Parathyroid adenoma (tissue), 2 donors: ENCODE results near the gene DNASE1L2.
"Not testable (repeated sequence)": the region's sequence is repeated elsewhere in the genome, so short reads cannot be mapped to it uniquely, and the experiment has no call there.

Experiments used
- H2AFZ ChIP-seq: fragments of 300-600 bp; sonication (generic); one replicate; pipeline ENCODE4 v1.7.0; 2017; ENCODE audit warnings: antibody characterized with exemption, mild to moderate bottlenecking
- H3K27ac ChIP-seq: fragments of 300-600 bp; sonication (generic); one replicate; pipeline ENCODE4 v1.7.0; 2017
- H3K27me3 ChIP-seq: fragments of 300-600 bp; sonication (generic); one replicate; pipeline ENCODE4 v1.7.0; 2017; ENCODE audit warnings: low read length; ENCODE audit not compliant: control insufficient read depth, insufficient read depth
- H3K36me3 ChIP-seq: fragments of 300-600 bp; sonication (generic); one replicate; pipeline ENCODE4 v1.7.0; 2017; ENCODE audit warnings: low read length; ENCODE audit not compliant: control insufficient read depth, insufficient read depth
- H3K4me1 ChIP-seq: fragments of 300-600 bp; sonication (generic); one replicate; pipeline ENCODE4 v1.7.0; 2017; ENCODE audit warnings: control low read depth
- H3K4me2 ChIP-seq: fragments of 300-600 bp; sonication (generic); one replicate; pipeline ENCODE4 v1.7.0; 2017; ENCODE audit warnings: low read length
- H3K4me3 ChIP-seq: fragments of 300-600 bp; sonication (generic); one replicate; pipeline ENCODE4 v1.7.0; 2017; ENCODE audit warnings: low read depth, low read length
- H3K79me2 ChIP-seq: fragments of 300-600 bp; sonication (generic); one replicate; pipeline ENCODE4 v1.7.0; 2017; ENCODE audit warnings: control low read depth
- H3K9ac ChIP-seq: fragments of 300-600 bp; sonication (generic); one replicate; pipeline ENCODE4 v1.7.0; 2017; ENCODE audit warnings: mild to moderate bottlenecking
- H3K9me3 ChIP-seq: fragments of 300-600 bp; sonication (generic); one replicate; pipeline ENCODE4 v1.7.0; 2017; ENCODE audit warnings: low read length; ENCODE audit not compliant: control insufficient read depth
- TF ChIP-seq, protein P1 (sequence below): fragments of 300-600 bp; sonication (generic); IDR thresholded peaks from one replicate; pipeline ENCODE4 v1.7.0; 2017; ENCODE audit warnings: antibody characterized with exemption, mild to moderate bottlenecking
- donor health status: primary hyperparathyroidism.

Gene DNASE1L2

DNA sequence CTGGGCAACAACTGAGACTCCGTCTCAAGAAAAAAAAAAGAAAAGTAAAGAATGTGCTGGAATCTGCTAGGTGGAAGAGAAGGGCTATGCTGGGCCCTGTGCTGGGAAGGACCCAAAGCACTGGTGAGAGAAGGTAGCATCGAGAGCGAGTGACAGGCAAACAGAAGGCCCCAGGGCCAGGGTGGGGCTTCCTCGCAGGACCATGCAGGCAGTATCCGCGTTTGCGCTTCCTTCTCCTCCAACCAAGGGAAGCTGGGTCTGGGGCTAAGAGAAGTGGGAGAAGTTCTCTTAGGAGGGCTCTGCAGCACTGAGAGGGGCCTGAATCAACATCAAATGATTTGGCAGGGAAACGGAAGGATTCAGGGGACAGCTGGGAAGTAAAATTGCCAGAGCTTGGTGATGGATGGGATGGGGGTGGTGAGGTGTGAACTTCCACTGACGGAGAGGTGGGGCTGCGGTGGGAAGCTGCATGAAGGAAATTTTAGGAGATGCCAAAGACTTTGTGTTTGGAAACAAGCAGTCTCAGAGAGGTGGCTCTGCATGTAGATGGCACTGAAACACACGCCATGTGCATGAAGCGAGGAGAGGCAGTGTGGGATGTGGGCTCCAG, 20.4 kb downstream of the DNASE1L2 start:
- H3K4me2 ChIP-seq, result no peak overlapping the region
- H2AFZ ChIP-seq, result no peak overlapping the region
- no peaks in the 10 kb centered on the region for H3K27me3 ChIP-seq
- H3K36me3 ChIP-seq, result no peaks in the 10 kb centered on the region
- no peak overlapping the region for H3K4me3 ChIP-seq
- H3K79me2 ChIP-seq, result peaks cover 2% of the 10 kb centered on the region
- TF ChIP-seq, protein P1, sequence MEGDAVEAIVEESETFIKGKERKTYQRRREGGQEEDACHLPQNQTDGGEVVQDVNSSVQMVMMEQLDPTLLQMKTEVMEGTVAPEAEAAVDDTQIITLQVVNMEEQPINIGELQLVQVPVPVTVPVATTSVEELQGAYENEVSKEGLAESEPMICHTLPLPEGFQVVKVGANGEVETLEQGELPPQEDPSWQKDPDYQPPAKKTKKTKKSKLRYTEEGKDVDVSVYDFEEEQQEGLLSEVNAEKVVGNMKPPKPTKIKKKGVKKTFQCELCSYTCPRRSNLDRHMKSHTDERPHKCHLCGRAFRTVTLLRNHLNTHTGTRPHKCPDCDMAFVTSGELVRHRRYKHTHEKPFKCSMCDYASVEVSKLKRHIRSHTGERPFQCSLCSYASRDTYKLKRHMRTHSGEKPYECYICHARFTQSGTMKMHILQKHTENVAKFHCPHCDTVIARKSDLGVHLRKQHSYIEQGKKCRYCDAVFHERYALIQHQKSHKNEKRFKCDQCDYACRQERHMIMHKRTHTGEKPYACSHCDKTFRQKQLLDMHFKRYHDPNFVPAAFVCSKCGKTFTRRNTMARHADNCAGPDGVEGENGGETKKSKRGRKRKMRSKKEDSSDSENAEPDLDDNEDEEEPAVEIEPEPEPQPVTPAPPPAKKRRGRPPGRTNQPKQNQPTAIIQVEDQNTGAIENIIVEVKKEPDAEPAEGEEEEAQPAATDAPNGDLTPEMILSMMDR, result no peak
- H3K9ac ChIP-seq, result no peak overlapping the region
- no peak overlapping the region for H3K27ac ChIP-seq
- H3K9me3 ChIP-seq, result no peaks in the 10 kb centered on the region
- peaks cover 5% of the 10 kb centered on the region for H3K4me1 ChIP-seq

DNA sequence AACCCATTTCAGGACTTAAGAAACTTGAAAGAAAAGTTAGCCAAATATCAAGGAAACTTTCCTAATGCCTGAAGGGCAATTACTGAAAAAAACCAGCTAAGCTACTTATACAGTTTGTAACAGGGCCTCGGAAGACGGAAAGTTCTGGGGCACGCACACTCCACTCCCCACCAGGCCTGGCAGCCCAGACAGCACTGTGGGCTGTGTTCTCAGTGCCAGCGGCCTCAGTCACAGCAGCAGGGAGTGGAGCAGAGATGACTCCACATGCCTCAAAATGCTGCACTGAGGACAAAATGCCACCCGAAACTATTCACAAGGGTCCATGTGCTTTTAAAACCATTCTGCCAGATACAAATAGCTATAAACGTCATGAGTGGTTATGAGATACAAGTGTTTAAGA, 21.5 kb downstream of the DNASE1L2 start:
- no peak overlapping the region for H2AFZ ChIP-seq
- TF ChIP-seq, protein P1, result no peak
- no peaks in the 10 kb centered on the region for H3K4me1 ChIP-seq
- H3K4me2 ChIP-seq, result no peak overlapping the region
- H3K79me2 ChIP-seq, result peaks cover 2% of the 10 kb centered on the region
- H3K27me3 ChIP-seq, result no peaks in the 10 kb centered on the region
- no peaks in the 10 kb centered on the region for H3K36me3 ChIP-seq
- H3K27ac ChIP-seq, result no peak overlapping the region
- no peaks in the 10 kb centered on the region for H3K9me3 ChIP-seq
- no peak overlapping the region for H3K9ac ChIP-seq
- no peak overlapping the region for H3K4me3 ChIP-seq

DNA sequence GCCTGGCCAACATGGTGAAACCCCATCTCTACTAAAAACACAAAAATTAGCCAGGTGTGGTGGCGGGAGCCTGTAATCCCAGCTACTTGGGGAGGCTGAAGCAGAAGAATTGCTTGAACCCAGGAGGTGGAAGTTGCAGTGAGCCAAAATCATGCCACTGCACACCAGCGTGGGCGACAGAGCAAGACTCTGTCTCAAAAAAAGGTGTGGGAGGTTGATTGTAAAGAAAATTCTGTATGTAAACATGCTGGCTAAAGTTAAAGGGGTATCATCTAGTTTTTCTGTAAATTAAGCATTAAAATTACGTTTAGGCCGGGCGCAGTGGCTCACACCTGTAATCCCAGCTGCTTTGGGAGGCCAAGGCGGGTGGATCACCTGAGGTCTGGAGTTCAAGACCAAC, 22.3 kb downstream of the DNASE1L2 start:
- not testable (repeated sequence) for H2AFZ ChIP-seq, H3K27ac ChIP-seq, H3K36me3 ChIP-seq, H3K9me3 ChIP-seq, H3K27me3 ChIP-seq, H3K4me1 ChIP-seq, H3K4me2 ChIP-seq, H3K4me3 ChIP-seq, H3K9ac ChIP-seq, H3K79me2 ChIP-seq

DNA sequence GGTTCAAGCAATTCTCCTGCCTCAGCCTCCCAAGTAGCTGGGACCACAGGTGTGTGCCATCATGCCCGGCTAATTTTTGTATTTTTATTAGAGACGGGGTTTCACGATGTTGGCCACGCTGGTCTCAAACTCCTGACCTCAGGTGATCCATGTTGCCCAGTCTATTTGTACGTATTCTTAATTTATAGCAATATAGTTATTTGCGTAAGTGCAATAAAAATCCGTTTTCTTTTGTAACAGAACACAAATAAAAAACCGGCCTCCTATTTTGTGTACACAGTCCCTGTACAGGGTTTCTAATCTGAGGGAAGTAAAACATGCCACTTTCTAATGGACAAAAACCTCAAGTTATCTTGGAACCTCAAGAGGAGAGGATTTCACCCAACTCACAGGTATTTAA, 24.0 kb downstream of the DNASE1L2 start:
- H3K27me3 ChIP-seq, result no peaks in the 10 kb centered on the region
- peaks cover 6% of the 10 kb centered on the region for H3K79me2 ChIP-seq
- no peaks in the 10 kb centered on the region for H3K9me3 ChIP-seq
- no peak overlapping the region for H3K9ac ChIP-seq
- TF ChIP-seq, protein P1, result no peak
- no peak overlapping the region for H3K4me3 ChIP-seq
- no peaks in the 10 kb centered on the region for H3K36me3 ChIP-seq
- no peak overlapping the region for H3K4me2 ChIP-seq
- H3K4me1 ChIP-seq, result no peaks in the 10 kb centered on the region
- H3K27ac ChIP-seq, result no peak overlapping the region
- no peak overlapping the region for H2AFZ ChIP-seq

DNA sequence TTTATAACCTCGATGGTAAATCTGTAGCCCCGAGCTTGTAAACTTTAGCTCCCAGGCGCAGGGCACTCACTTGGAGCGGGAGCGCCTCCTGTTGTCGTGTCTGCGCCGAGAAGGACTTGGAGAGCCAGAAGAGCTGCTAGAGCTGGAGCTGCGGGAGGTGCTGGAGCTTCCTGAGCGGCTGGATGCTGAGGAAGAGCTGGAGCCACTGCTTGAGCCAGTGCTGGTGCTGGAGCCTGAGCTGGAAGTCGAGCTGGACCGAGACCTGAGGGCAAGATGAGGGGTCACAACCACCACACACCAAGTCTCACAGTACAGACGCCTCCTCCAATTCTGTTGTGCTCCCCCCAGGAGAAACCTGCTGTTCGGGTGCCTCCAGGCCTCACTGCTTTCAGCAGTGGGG, 26.8 kb downstream of the DNASE1L2 start:
- not testable (repeated sequence) for H3K4me1 ChIP-seq, H2AFZ ChIP-seq, H3K36me3 ChIP-seq, H3K4me3 ChIP-seq, H3K27me3 ChIP-seq, H3K9me3 ChIP-seq, H3K9ac ChIP-seq, H3K4me2 ChIP-seq, H3K27ac ChIP-seq
- peaks cover 15% of the 10 kb centered on the region for H3K79me2 ChIP-seq

DNA sequence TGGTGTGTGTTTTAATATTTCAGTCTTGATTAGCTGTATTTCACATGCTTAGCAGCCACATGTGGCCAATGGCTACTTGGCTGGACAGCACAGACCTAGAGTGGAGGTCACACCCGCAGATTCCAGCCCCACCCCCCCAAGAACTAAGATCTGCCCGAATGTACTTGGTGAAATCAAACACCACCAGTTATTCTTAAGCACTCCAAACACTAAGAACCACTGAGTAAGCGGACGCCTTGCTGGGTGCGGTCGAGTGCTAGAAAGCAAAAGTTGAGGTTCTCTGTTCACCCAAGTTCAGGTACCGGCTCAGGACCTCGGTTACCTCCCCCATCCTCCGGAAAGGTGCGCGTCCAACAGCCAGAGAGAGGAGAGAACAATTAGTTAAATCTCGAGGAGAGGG, 30.6 kb downstream of the DNASE1L2 start:
- H3K4me3 ChIP-seq, result peak overlapping the region; percentile 99
- H3K27ac ChIP-seq, H3K9me3 ChIP-seq, H2AFZ ChIP-seq, H3K36me3 ChIP-seq, H3K4me1 ChIP-seq, H3K27me3 ChIP-seq, H3K9ac ChIP-seq: not testable (repeated sequence)
- peaks cover 17% of the 10 kb centered on the region for H3K79me2 ChIP-seq
- H3K4me2 ChIP-seq, result peak overlapping the region; percentile 92

DNA sequence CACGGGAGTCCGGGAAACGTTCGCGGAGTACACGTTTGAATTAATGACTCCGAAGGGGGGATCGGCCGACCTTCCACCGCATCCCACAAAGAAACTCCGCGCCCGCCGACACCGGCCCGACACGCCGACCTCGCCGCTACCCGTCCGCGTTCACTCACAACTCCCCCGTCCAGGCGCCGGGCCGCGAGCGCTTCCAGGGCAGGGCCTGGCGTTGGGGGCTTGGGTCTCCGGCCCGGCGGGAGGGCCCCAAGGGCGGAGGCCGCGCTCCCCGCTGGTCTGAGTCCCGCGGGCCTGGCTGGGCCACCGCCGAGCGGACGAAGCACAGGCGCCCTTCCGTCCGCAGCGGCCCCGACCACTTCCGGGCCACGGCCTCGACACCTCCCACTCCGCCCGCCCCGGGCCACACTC, 31.3 kb downstream of the DNASE1L2 start:
- peak overlapping the region; percentile 92 for H3K4me2 ChIP-seq
- peak overlapping the region; percentile 95 for H2AFZ ChIP-seq
- H3K4me1 ChIP-seq, H3K36me3 ChIP-seq, H3K27me3 ChIP-seq, H3K9me3 ChIP-seq: not testable (repeated sequence)
- H3K4me3 ChIP-seq, result peak overlapping the region; percentile 99
- peak overlapping the region; percentile 92 for H3K27ac ChIP-seq
- H3K79me2 ChIP-seq, result peaks cover 17% of the 10 kb centered on the region
- H3K9ac ChIP-seq, result peak overlapping the region; percentile 47
